Measurements from ENCODE around the gene PAPPA2. TPM values are rescaled to one million over a fixed set of nuclear protein-coding genes. Genes with fewer than 3 reads are reported as not detected.
A peak's percentile ranks its signal among the peaks of the same experiment; 100 is the strongest.

PAPPA2 gene
- total and polyA plus RNA-seq, 2 of the 8 experiments (the other 6 are each of a cell fraction or from before 2014, with no cell fraction given), result 0.08 to 0.88 TPM

- Histone ChIP-seq H3K9me3 (ENCODE audit: insufficient read depth in 2 of 2, low read depth in 1 of 2, low read length in 1 of 2) (no peaks in the 10 kb centered on the region), H2BK120ac (replicated peaks; ENCODE audit: low read depth, low read length) (no peak overlapping the region), H3K23me2 (ENCODE audit: low read depth, low read length) (no peaks in the 10 kb centered on the region), H3K79me1 (ENCODE audit: low read depth, low read length) (no peaks in the 10 kb centered on the region), H3K4me3 (ENCODE audit: extremely low read depth in 1 of 4, insufficient read depth in 2 of 4, low read depth in 3 of 4, low read length in 4 of 4) (no peak overlapping the region), H3K9ac (replicated peaks in 1 of 4; ENCODE audit: extremely low read depth in 1 of 4, low read depth in 3 of 4, low read length in 3 of 4) (no peak overlapping the region), H3K56ac (replicated peaks; ENCODE audit: insufficient read length, low read depth, low read length) (no peak overlapping the region), H4K20me1 (replicated peaks in 1 of 2; ENCODE audit: control insufficient read depth in 1 of 2, insufficient read depth in 2 of 2, low read length in 2 of 2) (no peaks in the 10 kb centered on the region), H3K23ac (ENCODE audit: insufficient read length) (no peak overlapping the region), H2BK12ac (ENCODE audit: low read depth, low read length) (no peak overlapping the region), H3K79me2 (ENCODE audit: control insufficient read depth in 1 of 2, insufficient read depth in 2 of 2, low read length in 2 of 2) (no peaks in the 10 kb centered on the region), H3K14ac (ENCODE audit: insufficient read length) (no peak overlapping the region), H4K91ac (replicated peaks; ENCODE audit: insufficient read length, low read length) (no peak overlapping the region), H3K36me3 (ENCODE audit: control insufficient read depth in 2 of 4, insufficient read depth in 4 of 4, low read length in 3 of 4) (no peaks in the 10 kb centered on the region), H4K5ac (ENCODE audit: insufficient read length, low read depth, low read length) (no peak overlapping the region), H2AK5ac (ENCODE audit: low read depth, low read length) (no peak overlapping the region), H3K27me3 (replicated peaks in 1 of 4; ENCODE audit: control insufficient read depth in 3 of 4, extremely low read depth in 1 of 4, insufficient read depth in 3 of 4, low read length in 3 of 4) (no peaks in the 10 kb centered on the region), H3K4me1 (replicated peaks in 1 of 4; ENCODE audit: control insufficient read depth in 3 of 4, insufficient read depth in 4 of 4, low read length in 3 of 4) (no peaks in the 10 kb centered on the region), H2BK15ac (ENCODE audit: low read length) (no peak overlapping the region), H2BK5ac (ENCODE audit: low read depth, low read length) (no peak overlapping the region), H4K8ac (ENCODE audit: extremely low read depth, insufficient read depth, low read length) (no peak overlapping the region), H2AFZ (ENCODE audit: low read length) (no peak overlapping the region), H3K4ac (replicated peaks; ENCODE audit: insufficient read length, low read depth, low read length) (no peak overlapping the region), H3K4me2 (ENCODE audit: insufficient read depth in 1 of 2, low read depth in 2 of 2, low read length in 2 of 2) (no peak overlapping the region), H2BK20ac (ENCODE audit: low read length) (no peak overlapping the region), H3K27ac (ENCODE audit: low read depth, low read length) (no peak overlapping the region), H3K18ac (ENCODE audit: extremely low read depth, low read length) (no peak overlapping the region)
- POLR2A ChIA-PET (ENCODE audit: partially characterized antibody), result interaction anchor here (0.7 kb wide), 1 partner anchor 697 kb away, joined by 3 read pairs; no protein-coding TSS in a partner anchor
- 70% methylated on average over 5 of the region's 5 CpGs; no CpG with 5 or more reads in 1 of the 2 experiments for WGBS, 2 experiments (ENCODE audit: extremely low coverage in 1 of 2, insufficient coverage in 1 of 2, insufficient read length in 1 of 2, insufficient replicate concordance in 2 of 2, low coverage in 1 of 2, low lambda C conversion rate in 2 of 2, missing lambda C conversion rate in 1 of 2)
- FAIRE-seq, result no peak
- CTCF ChIA-PET (ENCODE audit: partially characterized antibody), result interaction anchor here (0.7 to 1.5 kb wide), 3 partner anchors 30 to 103 kb away, joined by 3 to 5 read pairs (median 3); no protein-coding TSS in a partner anchor
- DNase-seq (ENCODE audit: low read depth in 1 of 2, low spot score in 2 of 2), result no peak
- no peak for TF ChIP-seq HDAC6 (IDR thresholded peaks at IDR 0.05; ENCODE audit: low read depth, low read length)
- TF ChIP-seq POLR2AphosphoS5 (IDR thresholded peaks at IDR 0.05; ENCODE audit: low read depth, low read length), result 0 out of 2 replicates have a peak, but pooled peaks have one; percentile 28
- TF ChIP-seq TAF7 (optimal IDR thresholded peaks at IDR 0.05; ENCODE audit: borderline replicate concordance, low read depth, low read length), result peak; percentile 92
- TF ChIP-seq TBP (IDR thresholded peaks at IDR 0.05; ENCODE audit: low read depth, low read length), result 0 out of 2 replicates have a peak, but pooled peaks have one; percentile 23
- peak in 1 of 2 experiments; percentile 55; a peak in 2 of 3 replicates for TF ChIP-seq POLR2A (IDR thresholded peaks at IDR 0.05; ENCODE audit: control extremely low read depth in 1 of 2, low read depth in 2 of 2, low read length in 2 of 2)
Measured at GRCh38 chr1:176794897-176795508, 332.0 kb downstream of the PAPPA2 start.
